Upper lobe of left lung (tissue), 6 donors: Measurements from ENCODE around the gene FGGY. TPM values are rescaled to one million over a fixed set of nuclear protein-coding genes. Genes with fewer than 3 reads are reported as not detected.

Source experiments
- ATAC-seq, 2 donors: fragments of 200-7000 bp; cut with Tn5 transposase; one replicate each; pipeline ENCODE4 v1.9.1; 2022; ENCODE audit warnings: mild to moderate bottlenecking in 2 of 2, moderate library complexity in 2 of 2; ENCODE audit not compliant: low FRiP score in 2 of 2
- DNase-seq, 2 donors: peaks; one replicate each; pipeline ENCODE4 v3.0.0-alpha.2; 2019 to 2020
- H3K27ac ChIP-seq, 4 donors: fragments of 200-600 bp; sonication (generic); one replicate each; pipeline ENCODE4 v1.5.1; 2016 to 2019
- H3K27me3 ChIP-seq, 4 donors: fragments of 200-600 bp; sonication (generic); one replicate each; pipeline ENCODE4 v1.5.1; 2017 to 2019
- H3K36me3 ChIP-seq, 4 donors: fragments of 200-600 bp; sonication (generic); one replicate each; pipeline ENCODE4 v1.5.1; 2016 to 2019
- H3K4me1 ChIP-seq, 4 donors: fragments of 200-600 bp; sonication (generic); one replicate each; pipeline ENCODE4 v1.5.1; 2018 to 2019
- H3K4me3 ChIP-seq, 4 donors: fragments of 200-600 bp; sonication (generic); one replicate each; pipeline ENCODE4 v1.5.1; 2017 to 2019; ENCODE audit warnings: mild to moderate bottlenecking in 2 of 4, moderate library complexity in 1 of 4
- H3K9me3 ChIP-seq, 4 donors: fragments of 200-600 bp; sonication (generic); one replicate each; pipeline ENCODE4 v1.5.1; 2018 to 2019
- EP300 ChIP-seq, 4 donors: sonication (generic); formaldehyde crosslinking; IDR thresholded peaks; one replicate each; pipeline ENCODE4 v1.5.1; 2017; ENCODE audit warnings: antibody characterized with exemption in 4 of 4, control low read depth in 2 of 4
- POLR2A ChIP-seq, 4 donors: fragments of 450-650 bp; IDR thresholded peaks; one replicate each; pipeline ENCODE4 v1.5.1; 2016 to 2017; ENCODE audit warnings: antibody characterized with exemption in 4 of 4, mild to moderate bottlenecking in 2 of 4
- POLR2AphosphoS5 ChIP-seq, 2 donors: sonication (generic); formaldehyde crosslinking; IDR thresholded peaks; one replicate each; pipeline ENCODE4 v1.5.1; 2017; ENCODE audit warnings: antibody characterized with exemption in 2 of 2
- WGBS, 2 donors: methylation state at CpG; one replicate each; pipeline ENCODE4 v1.1.5; 2017 to 2018; 5-methylcytosine and 5-hydroxymethylcytosine counted together
- total RNA-seq, 6 donors: library from RNA; depleted of rRNA in 4 of 6; stranded (reverse); fragments of >200 nt in 4 of 6; gene quantifications; one replicate each; pipeline versions ENCODE4 v1.1.0 to v1.2.1, GENCODE V29; 2016 to 2021
- TF ChIP-seq, protein P1 (sequence below), 6 experiments: fragments of 450-650 bp in 4 of 6; fragments of 200-600 bp in 2 of 6; sonication (generic) in 2 of 6; IDR thresholded peaks; one replicate each; pipeline ENCODE4 v1.5.1; 2016 to 2019; ENCODE audit warnings: antibody characterized with exemption in 6 of 6
- donor health status: DM: no; HTN: no; CAD: no; lungs with moderate emphysema.
- donor health status: DM: no; HTN: yes; CAD: no; lungs with severe emphysema.

The FGGY gene
- total RNA-seq, 6 donors from 2014 or later = 11.8 to 51.3 (median 22.6) TPM

- ATAC-seq (no peak), DNase-seq (no peak)
- Histone ChIP-seq H3K27me3 (no peaks in the 10 kb centered on the region), H3K36me3 (no peaks in the 10 kb centered on the region), H3K27ac (no peak overlapping the region), H3K4me1 (peaks cover 0 to 14% (median 5%) of the 10 kb centered on the region in 4 donors), H3K9me3 (no peaks in the 10 kb centered on the region), H3K4me3 (no peak overlapping the region)
- TF ChIP-seq POLR2A (IDR thresholded peaks at IDR 0.05) = no peak
- no peak for TF ChIP-seq EP300 (IDR thresholded peaks at IDR 0.05)
- TF ChIP-seq, protein P1, sequence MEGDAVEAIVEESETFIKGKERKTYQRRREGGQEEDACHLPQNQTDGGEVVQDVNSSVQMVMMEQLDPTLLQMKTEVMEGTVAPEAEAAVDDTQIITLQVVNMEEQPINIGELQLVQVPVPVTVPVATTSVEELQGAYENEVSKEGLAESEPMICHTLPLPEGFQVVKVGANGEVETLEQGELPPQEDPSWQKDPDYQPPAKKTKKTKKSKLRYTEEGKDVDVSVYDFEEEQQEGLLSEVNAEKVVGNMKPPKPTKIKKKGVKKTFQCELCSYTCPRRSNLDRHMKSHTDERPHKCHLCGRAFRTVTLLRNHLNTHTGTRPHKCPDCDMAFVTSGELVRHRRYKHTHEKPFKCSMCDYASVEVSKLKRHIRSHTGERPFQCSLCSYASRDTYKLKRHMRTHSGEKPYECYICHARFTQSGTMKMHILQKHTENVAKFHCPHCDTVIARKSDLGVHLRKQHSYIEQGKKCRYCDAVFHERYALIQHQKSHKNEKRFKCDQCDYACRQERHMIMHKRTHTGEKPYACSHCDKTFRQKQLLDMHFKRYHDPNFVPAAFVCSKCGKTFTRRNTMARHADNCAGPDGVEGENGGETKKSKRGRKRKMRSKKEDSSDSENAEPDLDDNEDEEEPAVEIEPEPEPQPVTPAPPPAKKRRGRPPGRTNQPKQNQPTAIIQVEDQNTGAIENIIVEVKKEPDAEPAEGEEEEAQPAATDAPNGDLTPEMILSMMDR (IDR thresholded peaks at IDR 0.05) = no peak
- no peak for TF ChIP-seq POLR2AphosphoS5 (IDR thresholded peaks at IDR 0.05)
- 85 to 100% methylated on average over 3 of the region's 3 CpGs for WGBS, 2 donors
Observed at GRCh38 chr1:59509341-59509875, 212.5 kb downstream of the FGGY start.

GRCh38 chr1:59510249-59510648, 213.4 kb downstream of the FGGY start:
- Histone ChIP-seq H3K27me3 (no peaks in the 10 kb centered on the region), H3K4me3 (no peak overlapping the region), H3K9me3 (no peaks in the 10 kb centered on the region), H3K27ac (no peak overlapping the region), H3K4me1 (peaks cover 0 to 14% (median 5%) of the 10 kb centered on the region in 4 donors), H3K36me3 (no peaks in the 10 kb centered on the region)
- WGBS, 2 donors = 83 to 92% methylated on average over 1 of the region's 1 CpG
- ATAC-seq (no peak), DNase-seq (no peak)
- no peak for TF ChIP-seq POLR2AphosphoS5 (IDR thresholded peaks at IDR 0.05)
- TF ChIP-seq POLR2A (IDR thresholded peaks at IDR 0.05) = no peak
- TF ChIP-seq EP300 (IDR thresholded peaks at IDR 0.05) = no peak
- TF ChIP-seq, protein P1 (IDR thresholded peaks at IDR 0.05) = no peak

GRCh38 chr1:59511476-59512465, 214.9 kb downstream of the FGGY start:
- 87% methylated on average over 7 of the region's 7 CpGs for WGBS, 2 donors
- no peak overlapping the region for H3K4me3 ChIP-seq

DNA sequence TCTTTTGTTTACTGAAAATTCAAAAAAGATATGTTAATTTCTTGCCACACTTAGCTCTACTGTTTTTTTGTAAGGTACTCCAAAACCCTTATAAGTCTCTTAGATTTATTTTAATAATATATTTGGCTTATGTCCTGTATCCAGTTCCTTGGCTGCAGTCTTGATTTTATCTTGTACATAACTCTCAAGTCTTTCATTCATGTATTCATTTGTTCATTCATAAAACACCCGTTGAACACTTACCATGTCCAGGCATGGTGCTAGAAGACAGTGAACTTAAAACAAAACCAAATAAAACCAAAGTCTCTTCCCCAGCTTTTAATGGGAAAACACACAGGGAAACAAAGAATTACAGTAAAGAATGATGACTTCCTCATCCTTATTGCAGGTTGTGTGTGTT, 215.8 kb downstream of the FGGY start:
- Histone ChIP-seq H3K4me1 (peaks cover 0 to 10% (median 3%) of the 10 kb centered on the region in 4 donors), H3K27me3 (no peaks in the 10 kb centered on the region), H3K9me3 (no peaks in the 10 kb centered on the region), H3K36me3 (no peaks in the 10 kb centered on the region), H3K4me3 (no peak overlapping the region), H3K27ac (no peak overlapping the region)
- WGBS, 2 donors = 35 to 48% methylated on average over 1 of the region's 1 CpG
- DNase-seq (no peak), ATAC-seq (no peak)
- TF ChIP-seq POLR2A (IDR thresholded peaks at IDR 0.05) = no peak
- TF ChIP-seq EP300 (IDR thresholded peaks at IDR 0.05) = no peak
- TF ChIP-seq, protein P1 (IDR thresholded peaks at IDR 0.05) = no peak
- TF ChIP-seq POLR2AphosphoS5 (IDR thresholded peaks at IDR 0.05) = no peak

More at GRCh38 chr1:59511476-59512465, 214.9 kb downstream of the FGGY start:
- Histone ChIP-seq H3K36me3 (no peaks in the 10 kb centered on the region), H3K9me3 (no peaks in the 10 kb centered on the region), H3K27ac (no peak overlapping the region), H3K4me1 (peaks cover 0 to 14% (median 5%) of the 10 kb centered on the region in 4 donors), H3K27me3 (no peaks in the 10 kb centered on the region)
- ATAC-seq (no peak), DNase-seq (no peak)
- TF ChIP-seq POLR2AphosphoS5 (IDR thresholded peaks at IDR 0.05) (no peak), EP300 (IDR thresholded peaks at IDR 0.05) (no peak), POLR2A (IDR thresholded peaks at IDR 0.05) (no peak)
- TF ChIP-seq, protein P1 (IDR thresholded peaks at IDR 0.05) = no peak
